Neural progenitor cell (in vitro differentiated cells): ENCODE data around the gene MSLN. TPM values are rescaled to one million over a fixed set of nuclear protein-coding genes. Genes with fewer than 3 reads are reported as not detected.

Experiments
- DNase-seq: peaks from one replicate; pipeline ENCODE4 v3.0.0-alpha.2; 2016; ENCODE audit warnings: low spot score
- H2AFZ ChIP-seq: fragments of 200-600 bp; sonication (generic); replicated peaks from 2 replicates; pipeline ENCODE4 v1.6.1; 2016; ENCODE audit warnings: antibody characterized with exemption
- H3F3A ChIP-seq: fragments of 200-600 bp; sonication (generic); 2 replicates; pipeline ENCODE4 v1.6.1; 2016; ENCODE audit warnings: antibody characterized with exemption, low read depth
- H3K27ac ChIP-seq: fragments of 200-600 bp; sonication (generic); 2 replicates; pipeline ENCODE4 v1.5.1; 2016; ENCODE audit warnings: mild to moderate bottlenecking
- H3K27me3 ChIP-seq: fragments of 200-600 bp; sonication (generic); 2 replicates; pipeline ENCODE4 v1.6.1; 2016; ENCODE audit warnings: mild to moderate bottlenecking, moderate library complexity
- H3K36me3 ChIP-seq: fragments of 200-600 bp; sonication (generic); 2 replicates; pipeline ENCODE4 v1.5.1; 2016
- H3K4me1 ChIP-seq: fragments of 200-600 bp; sonication (generic); 2 replicates; pipeline ENCODE4 v1.6.1; 2016; ENCODE audit warnings: mixed run types
- H3K4me2 ChIP-seq: fragments of 200-600 bp; sonication (generic); 2 replicates; pipeline ENCODE4 v1.6.1; 2016
- H3K4me3 ChIP-seq: fragments of 200-600 bp; sonication (generic); 2 replicates; pipeline ENCODE4 v1.5.1; 2016
- H3K79me2 ChIP-seq: fragments of 200-600 bp; sonication (generic); 2 replicates; pipeline ENCODE4 v1.6.1; 2016; ENCODE audit warnings: low read depth
- H3K9ac ChIP-seq: fragments of 200-600 bp; sonication (generic); 2 replicates; pipeline ENCODE4 v1.6.1; 2016
- H3K9me3 ChIP-seq: fragments of 200-600 bp; sonication (generic); 2 replicates; pipeline ENCODE4 v1.5.1; 2016; ENCODE audit warnings: low read depth
- H4K20me1 ChIP-seq: fragments of 200-600 bp; sonication (generic); 2 replicates; pipeline ENCODE4 v1.6.1; 2016; ENCODE audit warnings: low read depth
- H3K27ac Mint-ChIP-seq: 3 replicates; pipeline ENCODE4 v1.8.0; 2021; ENCODE audit warnings: mixed read lengths
- H3K27me3 Mint-ChIP-seq: 2 replicates; pipeline ENCODE4 v1.8.0; 2022; ENCODE audit warnings: low read depth, mild to moderate bottlenecking, inconsistent platforms, moderate library complexity, mixed read lengths; ENCODE audit not compliant: insufficient read depth
- H3K36me3 Mint-ChIP-seq: 3 replicates; pipeline ENCODE4 v1.8.0; 2021; ENCODE audit warnings: mixed read lengths
- H3K4me1 Mint-ChIP-seq: 3 replicates; pipeline ENCODE4 v1.8.0; 2021; ENCODE audit warnings: mixed read lengths
- H3K4me3 Mint-ChIP-seq: 3 replicates; pipeline ENCODE4 v1.8.0; 2021; ENCODE audit warnings: mild to moderate bottlenecking, moderate library complexity, mixed read lengths
- H3K9me3 Mint-ChIP-seq: 3 replicates; pipeline ENCODE4 v1.8.0; 2020; ENCODE audit warnings: mixed read lengths
- CTCF ChIP-seq: fragments of 200-600 bp; sonication (generic); IDR thresholded peaks from 2 replicates; pipeline ENCODE4 v1.5.1; 2017; ENCODE audit warnings: antibody characterized with exemption, mild to moderate bottlenecking
- EZH2 ChIP-seq: fragments of 200-600 bp; sonication (generic); IDR thresholded peaks from 2 replicates; pipeline ENCODE4 v1.6.1; 2017; ENCODE audit warnings: antibody characterized with exemption, mild to moderate bottlenecking, moderate library complexity
- EZH2phosphoT487 ChIP-seq: fragments of 200-600 bp; sonication (generic); IDR thresholded peaks from 2 replicates; pipeline ENCODE4 v1.6.1; 2017; ENCODE audit warnings: antibody characterized with exemption
- total RNA-seq: library from RNA; depleted of rRNA; stranded (reverse); fragments of >200 nt; gene quantifications from 2 replicates; pipeline ENCODE4 v1.2.3, GENCODE V29; 2015; ENCODE audit warnings: low replicate concordance

The MSLN gene
- total RNA-seq, 1 donor from 2014 or later: 0.82 TPM

GRCh38 chr16:747978-748746 is 12.4 kb upstream of the MSLN start:
- DNase-seq: no peak
- no peak overlapping the region for H2AFZ ChIP-seq
- TF ChIP-seq EZH2phosphoT487 (no peak), EZH2 (no peak), CTCF (no peak)
- no peak overlapping the region for H3K4me2 ChIP-seq
- H3K36me3 ChIP-seq: no peaks in the 10 kb centered on the region
- H3K4me3 ChIP-seq: no peak overlapping the region
- H3K9ac ChIP-seq: no peak overlapping the region
- H3K27me3 Mint-ChIP-seq: peaks cover 4% of the 10 kb centered on the region
- H3K27ac ChIP-seq: no peak overlapping the region
- H3F3A ChIP-seq: peaks cover 21% of the 10 kb centered on the region
- no peaks in the 10 kb centered on the region for H3K79me2 ChIP-seq
- H3K9me3 Mint-ChIP-seq: no peaks in the 10 kb centered on the region
- no peaks in the 10 kb centered on the region for H3K9me3 ChIP-seq
- H3K36me3 Mint-ChIP-seq: no peaks in the 10 kb centered on the region
- no peak overlapping the region for H3K27ac Mint-ChIP-seq
- H3K27me3 ChIP-seq: no peaks in the 10 kb centered on the region
- no peaks in the 10 kb centered on the region for H4K20me1 ChIP-seq
- H3K4me1 Mint-ChIP-seq: peaks cover 30% of the 10 kb centered on the region
- no peak overlapping the region for H3K4me3 Mint-ChIP-seq
- peaks cover 22% of the 10 kb centered on the region for H3K4me1 ChIP-seq

- Mint-ChIP-seq H3K4me1 (peaks cover 34% of the 10 kb centered on the region), H3K27me3 (peaks cover 5% of the 10 kb centered on the region), H3K27ac (no peak overlapping the region), H3K4me3 (no peak overlapping the region), H3K36me3 (no peaks in the 10 kb centered on the region), H3K9me3 (no peaks in the 10 kb centered on the region)
- Histone ChIP-seq H3K4me2 (no peak overlapping the region), H3K27ac (no peak overlapping the region), H3K9me3 (no peaks in the 10 kb centered on the region), H3K27me3 (no peaks in the 10 kb centered on the region), H3K4me3 (no peak overlapping the region), H4K20me1 (no peaks in the 10 kb centered on the region), H3K4me1 (peaks cover 22% of the 10 kb centered on the region), H2AFZ (no peak overlapping the region), H3K79me2 (no peaks in the 10 kb centered on the region), H3F3A (peaks cover 21% of the 10 kb centered on the region), H3K9ac (no peak overlapping the region), H3K36me3 (no peaks in the 10 kb centered on the region)
- no peak for DNase-seq
- no peak for TF ChIP-seq CTCF
- no peak for TF ChIP-seq EZH2phosphoT487
- TF ChIP-seq EZH2: no peak
Measured at GRCh38 chr16:749010-749409, 11.5 kb upstream of the MSLN start.

- peaks cover 34% of the 10 kb centered on the region for H3K4me1 Mint-ChIP-seq
Measured at GRCh38 chr16:750485-750884, 10.0 kb upstream of the MSLN start.

More at GRCh38 chr16:750485-750884, 10.0 kb upstream of the MSLN start:
- H3K9me3 ChIP-seq: no peaks in the 10 kb centered on the region
- peak overlapping the region; percentile 43 for H3K4me3 Mint-ChIP-seq
- TF ChIP-seq CTCF: no peak
- TF ChIP-seq EZH2: no peak
- TF ChIP-seq EZH2phosphoT487: no peak
- H3K27me3 ChIP-seq: no peaks in the 10 kb centered on the region
- H3K4me1 ChIP-seq: peaks cover 22% of the 10 kb centered on the region
- no peak overlapping the region for H3K4me3 ChIP-seq
- no peaks in the 10 kb centered on the region for H3K9me3 Mint-ChIP-seq
- no peaks in the 10 kb centered on the region for H3K79me2 ChIP-seq
- H3K36me3 ChIP-seq: no peaks in the 10 kb centered on the region
- DNase-seq: no peak
- no peak overlapping the region for H3K27ac ChIP-seq
- no peak overlapping the region for H3K9ac ChIP-seq
- H2AFZ ChIP-seq: no peak overlapping the region
- peak overlapping the region; percentile 73 for H3K4me2 ChIP-seq
- H3K27ac Mint-ChIP-seq: peak overlapping the region; percentile 42
- no peaks in the 10 kb centered on the region for H3K36me3 Mint-ChIP-seq
- H4K20me1 ChIP-seq: no peaks in the 10 kb centered on the region
- peaks cover 21% of the 10 kb centered on the region for H3F3A ChIP-seq
- H3K27me3 Mint-ChIP-seq: peaks cover 8% of the 10 kb centered on the region
